Epithelial cell of proximal tubule (primary cell): ENCODE measurements around the gene UTP25. TPM values are rescaled to one million over a fixed set of nuclear protein-coding genes. Genes with fewer than 3 reads are reported as not detected.

Experiments used
- DNase-seq: peaks from one replicate; pipeline ENCODE4 v3.0.0-alpha.2; 2011; ENCODE audit warnings: low read depth
- H3K4me3 ChIP-seq: 2 replicates; pipeline ENCODE4 v1.5.1; 2011; ENCODE audit warnings: low read depth, mild to moderate bottlenecking, low read length
- total RNA-seq: library from RNA; depleted of rRNA; stranded (reverse); fragments of >200 nt; gene quantifications from 2 replicates; pipeline ENCODE4 v1.2.3, GENCODE V29; 2015
- TF ChIP-seq, protein P1 (sequence below): conservative IDR thresholded peaks from 2 replicates; pipeline ENCODE4 v1.5.1; 2012; ENCODE audit warnings: low read depth, mild to moderate bottlenecking, low read length

Gene UTP25
- total RNA-seq, 1 donor from 2014 or later = 7.5 TPM

DNA sequence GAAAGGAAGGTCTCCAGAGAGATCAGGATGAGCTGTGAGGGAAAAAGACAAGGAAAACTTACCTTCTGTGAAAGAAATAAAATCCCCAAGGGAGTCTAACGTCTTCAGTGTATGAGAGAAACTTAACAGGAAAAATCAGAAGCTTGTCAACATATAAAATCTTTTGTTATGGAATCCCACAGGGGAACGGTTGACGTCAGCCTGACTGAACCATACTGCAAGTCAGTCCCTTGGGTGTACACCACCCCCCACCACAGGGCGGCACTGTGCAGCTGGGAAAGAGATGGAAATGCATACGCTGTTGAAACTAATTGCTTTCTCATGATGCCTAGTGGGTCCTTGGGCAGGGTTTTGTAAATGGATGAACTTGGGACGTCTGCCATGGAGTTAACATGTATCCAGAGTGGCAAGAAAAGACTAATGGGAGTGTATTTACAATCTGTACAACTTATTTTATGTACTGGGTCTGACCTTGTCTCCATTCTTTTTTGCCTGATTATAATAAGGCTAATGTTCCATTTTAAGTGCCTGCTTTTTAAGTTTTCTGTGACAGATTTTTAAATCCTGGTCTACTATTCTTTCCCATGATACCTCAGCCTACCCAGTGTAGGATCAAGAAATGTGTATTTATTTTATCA lies 22.7 kb downstream of the UTP25 start:
- TF ChIP-seq, protein P1, sequence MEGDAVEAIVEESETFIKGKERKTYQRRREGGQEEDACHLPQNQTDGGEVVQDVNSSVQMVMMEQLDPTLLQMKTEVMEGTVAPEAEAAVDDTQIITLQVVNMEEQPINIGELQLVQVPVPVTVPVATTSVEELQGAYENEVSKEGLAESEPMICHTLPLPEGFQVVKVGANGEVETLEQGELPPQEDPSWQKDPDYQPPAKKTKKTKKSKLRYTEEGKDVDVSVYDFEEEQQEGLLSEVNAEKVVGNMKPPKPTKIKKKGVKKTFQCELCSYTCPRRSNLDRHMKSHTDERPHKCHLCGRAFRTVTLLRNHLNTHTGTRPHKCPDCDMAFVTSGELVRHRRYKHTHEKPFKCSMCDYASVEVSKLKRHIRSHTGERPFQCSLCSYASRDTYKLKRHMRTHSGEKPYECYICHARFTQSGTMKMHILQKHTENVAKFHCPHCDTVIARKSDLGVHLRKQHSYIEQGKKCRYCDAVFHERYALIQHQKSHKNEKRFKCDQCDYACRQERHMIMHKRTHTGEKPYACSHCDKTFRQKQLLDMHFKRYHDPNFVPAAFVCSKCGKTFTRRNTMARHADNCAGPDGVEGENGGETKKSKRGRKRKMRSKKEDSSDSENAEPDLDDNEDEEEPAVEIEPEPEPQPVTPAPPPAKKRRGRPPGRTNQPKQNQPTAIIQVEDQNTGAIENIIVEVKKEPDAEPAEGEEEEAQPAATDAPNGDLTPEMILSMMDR = peak; percentile 88
- no peak overlapping the region for H3K4me3 ChIP-seq
- DNase-seq = no peak

DNA sequence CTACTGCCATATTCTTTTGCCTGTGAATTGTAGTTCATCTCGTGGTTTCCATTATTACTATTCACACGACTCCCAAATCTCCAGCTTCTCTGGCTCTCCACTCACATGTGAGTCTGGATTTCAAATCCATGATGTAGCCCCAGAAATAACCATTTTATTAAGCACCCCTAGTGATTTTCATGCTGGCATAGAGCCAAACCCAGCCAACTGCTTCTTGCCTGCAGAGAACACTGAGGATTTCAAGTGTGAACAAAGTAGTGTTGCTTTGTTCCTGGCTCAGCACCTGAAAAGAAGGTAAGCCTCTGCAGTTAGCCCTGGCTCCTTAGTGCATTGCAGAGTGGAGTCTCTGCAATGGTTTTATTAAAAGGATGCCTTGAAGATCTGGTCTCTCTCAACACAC lies 25.9 kb downstream of the UTP25 start:
- no peak for DNase-seq
- TF ChIP-seq, protein P1 = no peak

DNA sequence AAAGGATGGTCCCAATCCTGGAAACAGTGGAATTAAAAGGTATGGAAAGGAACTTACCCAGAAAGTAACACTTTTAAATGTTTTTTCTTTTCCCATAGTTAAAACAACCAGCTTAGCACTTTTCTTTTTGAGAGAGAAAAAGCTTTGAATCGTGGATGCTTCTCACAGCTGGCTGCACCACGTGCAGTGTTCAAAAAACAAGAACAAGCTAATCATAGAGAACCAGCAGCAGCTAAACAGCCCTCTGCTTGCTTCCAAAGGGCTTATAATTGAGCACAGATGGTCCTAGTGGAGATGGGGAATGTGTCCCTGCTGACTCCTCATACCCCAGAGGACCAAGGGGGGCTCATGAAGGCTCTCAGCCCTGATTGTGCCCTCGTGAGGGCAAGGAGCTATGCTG lies 26.4 kb downstream of the UTP25 start:
- no peak for DNase-seq
- no peak overlapping the region for H3K4me3 ChIP-seq
- TF ChIP-seq, protein P1 = no peak

More for the DNA sequence above, 25.9 kb downstream of the UTP25 start:
- no peak overlapping the region for H3K4me3 ChIP-seq

DNA sequence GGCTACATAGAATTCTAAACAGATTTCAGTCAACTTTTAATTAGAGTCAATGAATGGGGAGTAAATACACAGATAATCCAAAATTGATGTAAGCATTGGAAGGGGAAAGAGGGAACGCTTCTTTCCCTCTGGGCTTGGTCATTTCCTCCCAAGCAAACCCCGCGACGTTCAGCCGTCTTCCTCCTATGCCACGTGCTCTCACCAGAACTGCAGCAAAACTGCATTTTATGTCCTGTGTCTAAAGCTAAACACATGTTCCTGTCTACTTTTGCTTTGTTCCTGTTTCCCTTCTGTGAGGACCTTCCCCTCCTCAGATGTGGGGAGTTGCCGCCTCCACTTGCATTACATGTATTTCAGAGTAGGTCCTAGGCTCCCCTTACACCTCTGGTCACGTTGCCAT lies 27.2 kb downstream of the UTP25 start:
- DNase-seq = no peak
- no peak overlapping the region for H3K4me3 ChIP-seq
- TF ChIP-seq, protein P1 = no peak

DNA sequence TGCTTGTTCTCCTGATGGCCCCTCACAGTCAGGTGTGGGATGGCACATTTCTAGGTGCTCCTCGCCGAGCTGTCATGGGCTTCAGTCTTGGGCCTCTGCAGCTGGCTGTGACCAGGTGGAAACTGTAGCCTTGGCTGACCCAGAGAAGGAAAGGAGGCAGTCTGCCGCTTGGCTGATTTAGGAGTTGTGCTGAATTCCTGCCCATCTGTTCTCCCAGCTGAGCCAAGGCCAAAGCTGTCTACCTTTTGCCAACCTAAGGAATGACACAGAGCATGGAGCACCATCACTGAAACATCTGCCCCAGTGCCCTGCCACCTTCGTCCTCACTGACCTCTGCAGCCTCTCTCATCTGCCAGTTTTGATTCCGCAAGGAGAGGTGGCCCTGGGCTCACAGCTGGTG lies 27.9 kb downstream of the UTP25 start:
- no peak overlapping the region for H3K4me3 ChIP-seq
- TF ChIP-seq, protein P1 = no peak
- DNase-seq = no peak

DNA sequence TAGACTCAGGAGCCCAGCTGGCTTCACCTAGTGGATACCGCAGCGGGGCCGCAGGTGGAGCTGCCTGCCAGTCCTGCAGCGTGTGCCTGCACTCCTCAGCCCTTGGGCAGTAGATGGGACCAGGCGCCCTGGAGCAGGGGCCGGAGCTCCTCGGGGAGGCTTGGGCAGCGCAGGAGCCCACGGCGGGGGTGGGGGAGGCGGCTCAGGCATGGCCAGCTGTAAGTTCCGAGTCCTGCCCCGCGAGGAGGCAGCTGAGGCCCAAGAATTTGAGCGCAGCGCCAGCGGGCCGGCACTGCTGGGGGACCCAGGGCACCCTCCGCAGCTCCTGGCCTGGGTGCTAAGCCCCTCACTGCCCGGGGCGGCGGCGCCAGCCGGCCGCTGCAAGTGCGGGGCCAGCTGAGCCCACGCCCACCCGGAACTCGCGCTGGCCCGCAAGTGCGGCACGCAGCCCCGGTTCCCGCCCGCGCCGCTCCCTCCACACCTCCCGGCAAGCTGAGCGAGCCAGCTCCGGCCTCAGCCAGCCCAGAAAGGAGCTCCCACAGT lies 30.9 kb downstream of the UTP25 start:
- TF ChIP-seq, protein P1 = no peak
- no peak overlapping the region for H3K4me3 ChIP-seq
- DNase-seq = no peak

DNA sequence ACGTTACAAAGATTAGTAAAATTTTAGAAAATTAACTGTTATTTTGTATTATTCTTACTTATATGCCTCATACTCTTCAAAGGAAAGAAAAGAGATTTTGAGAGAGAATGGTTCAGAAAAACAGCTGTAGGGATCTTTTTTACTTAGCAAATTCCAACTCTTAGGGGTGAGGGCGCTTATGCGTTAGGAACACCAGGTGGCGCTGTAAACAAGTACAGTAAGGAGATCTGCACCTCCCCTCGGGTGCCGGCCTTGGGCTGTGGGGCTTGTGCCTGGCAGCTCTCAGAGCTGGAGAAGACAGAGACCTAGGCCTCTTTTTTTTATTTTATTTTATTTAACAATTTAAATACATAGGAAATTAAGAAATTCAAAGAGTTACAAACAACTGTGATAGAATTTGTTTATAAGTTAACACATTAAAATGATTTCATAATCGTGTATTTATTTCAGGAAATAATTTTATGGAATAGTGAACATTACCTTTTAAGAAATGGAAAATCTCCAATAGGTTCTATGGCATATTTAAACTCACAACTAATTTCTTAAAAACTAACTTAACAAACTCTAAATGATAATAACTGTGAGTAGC lies 32.6 kb downstream of the UTP25 start:
- no peak overlapping the region for H3K4me3 ChIP-seq
- TF ChIP-seq, protein P1 = peak; percentile 94
- DNase-seq = no peak
